ENCODE data around the gene AIMP2. TPM values are rescaled to one million over a fixed set of nuclear protein-coding genes. Genes with fewer than 3 reads are reported as not detected.
"Not testable (repeated sequence)": the region's sequence is repeated elsewhere in the genome, so short reads cannot be mapped to it uniquely, and the experiment has no call there.

Gene AIMP2
- 10 to 100 TPM; 25.1 to 52.2 (median 38.1) TPM for total RNA-seq

- Histone ChIP-seq H3K27me3 (no peaks in the 10 kb centered on the region), H3K27ac (peak within 1 kb of the TSS; percentile 88 to 98 (median 96)), H3K36me3 (peaks cover 0 to 23% of the 10 kb centered on the region in 2 donors), H3K4me3 (peak within 1 kb of the TSS; percentile 78 to 80), H3K4me1 (peaks cover 0 to 46% (median 12%) of the 10 kb centered on the region in 3 donors), H3K9me3 (no peaks in the 10 kb centered on the region)
- WGBS, 2 donors (ENCODE audit: low coverage in 1 of 2), result 2% methylated on average over 13 of the region's 84 CpGs; no CpG with 5 or more reads in 1 of the 2 donors
- TF ChIP-seq CTCF (IDR thresholded peaks at IDR 0.05) (peak in 3 of 4 experiments; percentile 17 to 29 (median 28)), EP300 (IDR thresholded peaks at IDR 0.05) (no peak), POLR2A (IDR thresholded peaks at IDR 0.05) (peak; percentile 69 to 82), POLR2AphosphoS5 (IDR thresholded peaks at IDR 0.05) (peak; percentile 89)
- peak; percentile 99 for ATAC-seq
Measured at GRCh38 chr7:6008668-6009611, at the start of gene AIMP2, which contains the start of gene PMS2. AIMP2 (plus strand) TSS chr7:6009272; CDS start chr7:6009364, 92 bp downstream. PMS2 (minus strand) TSS chr7:6009049; CDS start chr7:6009019, 30 bp downstream.

- H3K27me3 ChIP-seq, H3K9me3 ChIP-seq, H3K4me1 ChIP-seq, H3K4me3 ChIP-seq, H3K36me3 ChIP-seq, ATAC-seq, H3K27ac ChIP-seq: not testable (repeated sequence)
- no CpG with 5 or more reads among the region's 13 CpGs for WGBS, 2 donors (ENCODE audit: low coverage in 1 of 2)
Measured at GRCh38 chr7:5963205-5963604, 45.9 kb upstream of the AIMP2 start.

- not testable (repeated sequence) for H3K36me3 ChIP-seq, H3K27ac ChIP-seq, H3K4me1 ChIP-seq, H3K9me3 ChIP-seq, H3K4me3 ChIP-seq, ATAC-seq, H3K27me3 ChIP-seq
- WGBS, 2 donors (ENCODE audit: low coverage in 1 of 2), result no CpG with 5 or more reads among the region's 7 CpGs
Measured at GRCh38 chr7:5963810-5964209, 45.3 kb upstream of the AIMP2 start.

- not testable (repeated sequence) for H3K9me3 ChIP-seq, H3K36me3 ChIP-seq, H3K27ac ChIP-seq, H3K4me1 ChIP-seq, H3K27me3 ChIP-seq
- WGBS, 2 donors (ENCODE audit: low coverage in 1 of 2), result no CpG with 5 or more reads among the region's 43 CpGs
- peak within 1 kb of the TSS in 1 of 2 donors; percentile 27 for H3K4me3 ChIP-seq
- ATAC-seq, result peak; percentile 69
Measured at GRCh38 chr7:5970347-5970911, 38.6 kb upstream of the AIMP2 start, which contains the start of gene RSPH10B. RSPH10B (minus strand) TSS chr7:5970689; CDS start chr7:5967116, 3,573 bp downstream.

- not testable (repeated sequence) for H3K27ac ChIP-seq, H3K4me3 ChIP-seq, H3K27me3 ChIP-seq, H3K4me1 ChIP-seq, H3K9me3 ChIP-seq, ATAC-seq
- H3K36me3 ChIP-seq, result peaks cover 0 to 18% of the 10 kb centered on the region in 2 donors
- no CpG with 5 or more reads among the region's 8 CpGs for WGBS, 2 donors (ENCODE audit: low coverage in 1 of 2)
Measured at GRCh38 chr7:5973580-5973979, 35.5 kb upstream of the AIMP2 start.

- no CpG with 5 or more reads among the region's 12 CpGs for WGBS, 2 donors (ENCODE audit: low coverage in 1 of 2)
- not testable (repeated sequence) for H3K4me3 ChIP-seq, H3K4me1 ChIP-seq, H3K27me3 ChIP-seq, H3K9me3 ChIP-seq, H3K27ac ChIP-seq, ATAC-seq
- peaks cover 0 to 34% of the 10 kb centered on the region in 2 donors for H3K36me3 ChIP-seq
Measured at GRCh38 chr7:5979680-5980314, 29.3 kb upstream of the AIMP2 start.

- not testable (repeated sequence) for H3K4me3 ChIP-seq, ATAC-seq, H3K9me3 ChIP-seq, H3K27ac ChIP-seq, H3K27me3 ChIP-seq, H3K4me1 ChIP-seq
- 93% methylated on average over 3 to 6 of the region's 15 CpGs for WGBS, 2 donors (ENCODE audit: low coverage in 1 of 2)
- H3K36me3 ChIP-seq, result peaks cover 0 to 66% of the 10 kb centered on the region in 2 donors
Measured at GRCh38 chr7:5987061-5987460, 22.0 kb upstream of the AIMP2 start.

Measured in gastroesophageal sphincter (tissue), 4 donors.